ENCODE results near the gene POLE4.

Gene POLE4

GRCh38 chr2:74931940-74932339 is 26.5 kb upstream of the POLE4 start:
- CTCF ChIA-PET, result interaction anchor here (0.7 kb wide), 1 partner anchor 535 kb away, joined by 3 read pairs; no protein-coding TSS in a partner anchor
- TF ChIP-seq BCL6B (tag by site-specific recombination; IDR thresholded peaks at IDR 0.05) (no peak), ZNF510 (tag by site-specific recombination; IDR thresholded peaks at IDR 0.05; ENCODE audit: insufficient replicate concordance) (no peak), ZNF148 (tag by site-specific recombination; IDR thresholded peaks at IDR 0.05; ENCODE audit: borderline replicate concordance) (no peak), ZNF114 (tag by site-specific recombination; IDR thresholded peaks at IDR 0.05) (no peak), PRDM6 (tag by site-specific recombination; IDR thresholded peaks at IDR 0.05) (no peak), ZNF292 (tag by site-specific recombination; IDR thresholded peaks at IDR 0.05; ENCODE audit: borderline replicate concordance, low read depth) (no peak), ZNF266 (tag by site-specific recombination; IDR thresholded peaks at IDR 0.05; ENCODE audit: low read depth) (no peak), YY2 (tag by site-specific recombination; IDR thresholded peaks at IDR 0.05) (no peak), HOXD13 (CRISPR knock-in tag; IDR thresholded peaks at IDR 0.05; ENCODE audit: borderline replicate concordance) (no peak), ZNF664 (tag by site-specific recombination; IDR thresholded peaks at IDR 0.05) (no peak), ZNF221 (tag by site-specific recombination; IDR thresholded peaks at IDR 0.05; ENCODE audit: borderline replicate concordance) (no peak), ZBTB8A (tag by site-specific recombination; IDR thresholded peaks at IDR 0.05) (no peak), ZNF354C (tag by site-specific recombination; IDR thresholded peaks at IDR 0.05; ENCODE audit: borderline replicate concordance, low read depth) (no peak), ZFP41 (tag by site-specific recombination; IDR thresholded peaks at IDR 0.05; ENCODE audit: borderline replicate concordance) (no peak), ZFP3 (tag by site-specific recombination; IDR thresholded peaks at IDR 0.05; ENCODE audit: low read depth) (no peak), ZNF768 (tag by site-specific recombination; IDR thresholded peaks at IDR 0.05) (no peak), YY1 (tag by site-specific recombination; IDR thresholded peaks at IDR 0.05) (no peak), OVOL3 (tag by site-specific recombination; IDR thresholded peaks at IDR 0.05) (no peak), ZNF140 (tag by site-specific recombination; IDR thresholded peaks at IDR 0.05) (no peak)
- POLR2A ChIA-PET, result no interaction called here

GRCh38 chr2:74935975-74936391 is 22.5 kb upstream of the POLE4 start:
- ChIA-PET CTCF (interaction anchor here (0.6 kb wide), 1 partner anchor 128 kb away, joined by 4 read pairs; no protein-coding TSS in a partner anchor), POLR2A (no interaction called here)
- Histone ChIP-seq H3K36me3 (ENCODE audit: control insufficient read depth in 2 of 2, insufficient read depth in 1 of 2, low read length in 2 of 2) (no peaks in the 10 kb centered on the region), H3K4me1 (ENCODE audit: control insufficient read depth, insufficient read depth, low read length) (no peaks in the 10 kb centered on the region), H3K27ac (ENCODE audit: extremely low read depth, low read depth, low read length) (no peak overlapping the region), H3K4me3 (ENCODE audit: low read depth, low read length) (no peak overlapping the region), H3K9me3 (ENCODE audit: control insufficient read depth, insufficient read depth, low read depth, low read length) (no peaks in the 10 kb centered on the region)
- TF ChIP-seq ZNF549 (tag by site-specific recombination; IDR thresholded peaks at IDR 0.05) (no peak), ZNF658 (tag by site-specific recombination; IDR thresholded peaks at IDR 0.05) (no peak), ZNF596 (tag by site-specific recombination; IDR thresholded peaks at IDR 0.05) (no peak), ZNF610 (tag by site-specific recombination; IDR thresholded peaks at IDR 0.05; ENCODE audit: borderline replicate concordance) (no peak), ZBTB1 (tag by site-specific recombination; IDR thresholded peaks at IDR 0.05) (no peak), ZNF792 (tag by site-specific recombination; IDR thresholded peaks at IDR 0.05) (no peak), ZFP69B (tag by site-specific recombination; IDR thresholded peaks at IDR 0.05) (no peak), ZNF302 (tag by site-specific recombination; IDR thresholded peaks at IDR 0.05; ENCODE audit: low read depth) (no peak), MZF1 (tag by site-specific recombination; IDR thresholded peaks at IDR 0.05; ENCODE audit: borderline replicate concordance) (no peak), REST (tag by site-specific recombination; IDR thresholded peaks at IDR 0.05) (no peak)

More at GRCh38 chr2:74931940-74932339, 26.5 kb upstream of the POLE4 start:
- no peaks in the 10 kb centered on the region for H3K9me3 ChIP-seq (ENCODE audit: control insufficient read depth, insufficient read depth, low read depth, low read length)
- no peaks in the 10 kb centered on the region for H3K36me3 ChIP-seq (ENCODE audit: control insufficient read depth in 2 of 2, insufficient read depth in 1 of 2, low read length in 2 of 2)
- H3K4me1 ChIP-seq (ENCODE audit: control insufficient read depth, insufficient read depth, low read length), result no peaks in the 10 kb centered on the region
- no peak overlapping the region for H3K4me3 ChIP-seq (ENCODE audit: low read depth, low read length)
- H3K27ac ChIP-seq (ENCODE audit: extremely low read depth, low read depth, low read length), result no peak overlapping the region

All from HEK293 (cell line).